DOHH2 (cell line): Measurements from ENCODE around the gene RILPL1.
"Not testable (repeated sequence)": the region's sequence is repeated elsewhere in the genome, so short reads cannot be mapped to it uniquely, and the experiment has no call there.

Source experiments
- H3F3A ChIP-seq: fragments of 200-600 bp; sonication (generic), shearing (Covaris generic); 2 replicates; pipeline ENCODE4 v1.6.0; 2016; ENCODE audit warnings: antibody characterized with exemption, mild to moderate bottlenecking; ENCODE audit not compliant: control insufficient read depth, insufficient read depth
- H3K27ac ChIP-seq: fragments of 200-600 bp; sonication (generic); 2 replicates; pipeline ENCODE4 v1.5.1; 2014; ENCODE audit warnings: low read depth, mild to moderate bottlenecking, low read length, moderate library complexity
- H3K27me3 ChIP-seq: fragments of 200-600 bp; sonication (generic); 2 replicates; pipeline ENCODE4 v1.6.1; 2014; ENCODE audit warnings: mild to moderate bottlenecking, low read length, mixed read lengths; ENCODE audit not compliant: control insufficient read depth
- H3K36me3 ChIP-seq: fragments of 200-600 bp; sonication (generic); 2 replicates; pipeline ENCODE4 v1.6.1; 2014; ENCODE audit warnings: mild to moderate bottlenecking, low read length, moderate library complexity, mixed read lengths; ENCODE audit not compliant: control insufficient read depth
- H3K4me1 ChIP-seq: fragments of 200-600 bp; sonication (generic); 2 replicates; pipeline ENCODE4 v1.6.1; 2014; ENCODE audit warnings: mild to moderate bottlenecking, low read length, mixed read lengths; ENCODE audit not compliant: control insufficient read depth
- H3K4me2 ChIP-seq: fragments of 200-600 bp; sonication (generic); 2 replicates; pipeline ENCODE4 v1.6.0; 2014; ENCODE audit warnings: mild to moderate bottlenecking, low read length, moderate library complexity
- H3K4me3 ChIP-seq: fragments of 200-600 bp; sonication (generic); 2 replicates; pipeline ENCODE4 v1.5.1; 2014; ENCODE audit warnings: mild to moderate bottlenecking, low read length, mixed read lengths
- H3K79me2 ChIP-seq: fragments of 200-600 bp; sonication (generic); 2 replicates; pipeline ENCODE4 v1.6.1; 2014; ENCODE audit warnings: mild to moderate bottlenecking, low read length, mixed read lengths; ENCODE audit not compliant: control insufficient read depth
- H3K9me2 ChIP-seq: fragments of 200-600 bp; sonication (generic); replicated peaks from 2 replicates; pipeline ENCODE4 v1.6.1; 2014; ENCODE audit warnings: mild to moderate bottlenecking, low read length, mixed read lengths; ENCODE audit not compliant: control insufficient read depth
- H3K9me3 ChIP-seq: fragments of 200-600 bp; sonication (generic); 2 replicates; pipeline ENCODE4 v1.6.1; 2014; ENCODE audit warnings: antibody characterized with exemption, low read length, mixed read lengths; ENCODE audit not compliant: control insufficient read depth, insufficient read depth
- H4K20me1 ChIP-seq: fragments of 200-600 bp; sonication (generic); 2 replicates; pipeline ENCODE4 v1.6.0; 2014; ENCODE audit warnings: low read depth, mild to moderate bottlenecking, antibody characterized with exemption, low read length, moderate library complexity; ENCODE audit not compliant: control insufficient read depth, insufficient read depth
- CTCF ChIP-seq: fragments of 200-600 bp; sonication (generic); IDR thresholded peaks from one replicate; pipeline ENCODE4 v1.5.1; 2014; ENCODE audit warnings: antibody characterized with exemption, mild to moderate bottlenecking, low read depth, low read length; ENCODE audit not compliant: poor library complexity, severe bottlenecking
- EZH2phosphoT487 ChIP-seq: fragments of 200-600 bp; sonication (generic); IDR thresholded peaks from 2 replicates; pipeline ENCODE4 v1.6.1; 2017; ENCODE audit warnings: borderline replicate concordance, mild to moderate bottlenecking, antibody characterized with exemption, low read length, moderate library complexity, mixed read lengths

Gene RILPL1

GRCh38 chr12:123571343-123571813, 37.9 kb upstream of the RILPL1 start:
- H3K4me2 ChIP-seq, result no peak overlapping the region
- H4K20me1 ChIP-seq, result no peaks in the 10 kb centered on the region
- H3K4me1 ChIP-seq, result no peaks in the 10 kb centered on the region
- no peaks in the 10 kb centered on the region for H3K9me2 ChIP-seq
- H3K9me3 ChIP-seq, result no peaks in the 10 kb centered on the region
- H3K79me2 ChIP-seq, result no peaks in the 10 kb centered on the region
- no peaks in the 10 kb centered on the region for H3K36me3 ChIP-seq
- TF ChIP-seq EZH2phosphoT487 (no peak), CTCF (no peak)
- no peak overlapping the region for H3K27ac ChIP-seq
- no peaks in the 10 kb centered on the region for H3F3A ChIP-seq
- peaks cover 3% of the 10 kb centered on the region; the same call in 1 of the 2 replicates for H3K27me3 ChIP-seq
- H3K4me3 ChIP-seq, result no peak overlapping the region

GRCh38 chr12:123559468-123559867, 25.9 kb upstream of the RILPL1 start:
- Histone ChIP-seq H3K27ac (no peak overlapping the region), H4K20me1 (no peaks in the 10 kb centered on the region), H3K9me2 (no peaks in the 10 kb centered on the region), H3K27me3 (no peaks in the 10 kb centered on the region), H3K4me3 (no peak overlapping the region), H3K9me3 (no peaks in the 10 kb centered on the region), H3F3A (no peaks in the 10 kb centered on the region), H3K79me2 (no peaks in the 10 kb centered on the region), H3K4me1 (no peaks in the 10 kb centered on the region), H3K36me3 (no peaks in the 10 kb centered on the region), H3K4me2 (no peak overlapping the region)
- TF ChIP-seq CTCF (no peak), EZH2phosphoT487 (no peak)

- not testable (repeated sequence) for H4K20me1 ChIP-seq, H3K4me3 ChIP-seq, H3K79me2 ChIP-seq, H3K4me1 ChIP-seq, H3K4me2 ChIP-seq, H3K27ac ChIP-seq, H3K9me2 ChIP-seq, H3K27me3 ChIP-seq, H3K9me3 ChIP-seq, H3K36me3 ChIP-seq, H3F3A ChIP-seq
Measured at GRCh38 chr12:123558487-123558886, 25.0 kb upstream of the RILPL1 start.

GRCh38 chr12:123554843-123555242, 21.3 kb upstream of the RILPL1 start:
- H4K20me1 ChIP-seq, H3K27me3 ChIP-seq, H3K9me3 ChIP-seq, H3K4me2 ChIP-seq, H3K9me2 ChIP-seq, H3K27ac ChIP-seq, H3F3A ChIP-seq, H3K4me1 ChIP-seq, H3K4me3 ChIP-seq, H3K36me3 ChIP-seq, H3K79me2 ChIP-seq: not testable (repeated sequence)

- H3K9me2 ChIP-seq, H3K79me2 ChIP-seq, H3K4me1 ChIP-seq, H3K9me3 ChIP-seq, H3K4me3 ChIP-seq, H3K27me3 ChIP-seq, H3F3A ChIP-seq, H3K27ac ChIP-seq, H3K36me3 ChIP-seq, H4K20me1 ChIP-seq, H3K4me2 ChIP-seq: not testable (repeated sequence)
Measured at GRCh38 chr12:123554136-123554535, 20.6 kb upstream of the RILPL1 start.
